Measurements from ENCODE around the gene TTLL1. TPM values are rescaled to one million over a fixed set of nuclear protein-coding genes. Genes with fewer than 3 reads are reported as not detected.
A peak's percentile ranks its signal among the peaks of the same experiment; 100 is the strongest.

Gene TTLL1
- total RNA-seq, 2 experiments from 2014 or later = 4.2 to 6.0 TPM

GRCh38 chr22:43128116-43128515 is 38.9 kb upstream of the TTLL1 start:
- peaks cover 17% of the 10 kb centered on the region for H3K4me1 Mint-ChIP-seq (ENCODE audit: low read depth)
- ChIA-PET POLR2A (no interaction called here), CTCF (no interaction called here)
- no peak overlapping the region for H3K4me3 Mint-ChIP-seq
- TF ChIP-seq CTCF (IDR thresholded peaks at IDR 0.05) = no peak
- intact Hi-C loops (cut with micrococcal nuclease) = no loop called here
- ATAC-seq = no peak
- no peak for DNase-seq
- H3K36me3 Mint-ChIP-seq (ENCODE audit: low read depth) = peaks cover 10% of the 10 kb centered on the region
- no peaks in the 10 kb centered on the region for H3K27me3 Mint-ChIP-seq
- no peak overlapping the region for H3K27ac Mint-ChIP-seq
- H3K9me3 Mint-ChIP-seq = no peaks in the 10 kb centered on the region

GRCh38 chr22:43127166-43127908 is 38.1 kb upstream of the TTLL1 start:
- H3K4me1 Mint-ChIP-seq (ENCODE audit: low read depth) = peaks cover 17% of the 10 kb centered on the region
- H3K4me3 Mint-ChIP-seq = no peak overlapping the region
- ChIA-PET POLR2A (no interaction called here), CTCF (no interaction called here)
- intact Hi-C loops (cut with micrococcal nuclease) = no loop called here
- H3K36me3 Mint-ChIP-seq (ENCODE audit: low read depth) = peaks cover 7% of the 10 kb centered on the region
- H3K27ac Mint-ChIP-seq = peak overlapping the region; percentile 11
- no peaks in the 10 kb centered on the region for H3K9me3 Mint-ChIP-seq
- no peak for TF ChIP-seq CTCF (IDR thresholded peaks at IDR 0.05)
- DNase-seq (no peak), ATAC-seq (no peak)
- H3K27me3 Mint-ChIP-seq = no peaks in the 10 kb centered on the region

DNA sequence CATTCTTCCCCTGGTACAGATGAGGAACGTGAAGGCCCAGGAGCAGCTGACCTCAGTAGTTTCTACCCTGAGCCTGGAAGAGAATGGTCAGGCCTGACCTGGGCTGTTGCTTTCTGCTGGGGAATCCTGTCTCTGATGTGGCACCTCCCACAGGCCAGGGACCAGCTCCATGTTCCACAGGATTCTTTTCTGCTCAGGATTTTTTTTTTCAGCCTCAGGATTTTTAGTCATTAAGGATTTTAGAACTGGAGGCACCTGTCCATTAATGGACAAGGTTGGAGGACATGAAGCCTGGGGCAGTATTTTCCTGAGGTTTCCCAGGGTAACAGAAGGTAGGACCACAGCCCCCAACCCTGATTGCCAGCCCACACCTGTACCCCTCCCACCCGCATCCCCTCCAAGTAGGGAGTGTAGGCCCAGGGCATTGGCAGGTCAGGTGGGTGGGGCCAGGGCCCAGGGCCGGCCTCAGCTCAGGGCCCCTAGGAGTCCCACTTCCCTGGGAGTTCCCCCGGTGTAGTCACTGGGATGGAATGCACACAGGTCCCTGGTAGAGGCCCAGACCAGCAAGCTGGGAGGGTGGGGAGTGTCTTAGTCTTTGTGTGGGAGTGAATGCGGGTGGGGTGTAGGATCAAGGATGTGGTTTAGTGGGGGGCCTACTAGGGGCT is 37.4 kb upstream of the TTLL1 start:
- Mint-ChIP-seq H3K27ac (peak overlapping the region; percentile 11), H3K36me3 (ENCODE audit: low read depth) (peaks cover under 1% of the 10 kb centered on the region), H3K4me1 (ENCODE audit: low read depth) (peaks cover 17% of the 10 kb centered on the region), H3K4me3 (no peak overlapping the region), H3K27me3 (no peaks in the 10 kb centered on the region), H3K9me3 (no peaks in the 10 kb centered on the region)
- TF ChIP-seq CTCF (IDR thresholded peaks at IDR 0.05) = no peak
- ChIA-PET CTCF (no interaction called here), POLR2A (no interaction called here)
- intact Hi-C loops (cut with micrococcal nuclease) = no loop called here
- DNase-seq (peak; percentile 14), ATAC-seq (peak; percentile 65)

DNA sequence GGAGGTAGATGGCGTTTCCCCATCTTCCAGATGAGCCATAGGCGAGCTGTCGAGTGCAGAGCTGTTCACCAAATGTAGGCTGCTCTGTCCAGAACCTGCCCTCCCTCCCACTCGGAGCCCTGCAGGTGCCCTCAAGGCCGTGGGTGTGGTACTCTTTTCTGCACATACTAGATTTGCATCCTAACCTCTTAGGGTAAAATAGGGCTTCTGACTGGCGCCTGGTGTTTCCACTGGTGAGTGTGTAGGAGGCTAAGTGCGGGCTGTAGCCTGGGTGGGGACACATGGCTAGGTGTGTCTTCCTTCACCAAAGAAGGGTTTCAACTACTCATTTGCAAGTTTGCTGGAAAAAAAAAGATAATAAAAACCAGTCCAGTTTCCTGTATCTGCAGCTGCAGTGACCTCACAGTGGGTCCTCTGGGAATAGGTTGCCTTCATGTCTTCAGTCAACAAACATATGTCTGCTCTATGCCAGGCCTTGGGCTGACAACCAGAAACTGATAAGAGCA is 29.8 kb upstream of the TTLL1 start:
- no peaks in the 10 kb centered on the region for H3K27me3 Mint-ChIP-seq
- ATAC-seq = no peak
- POLR2A ChIA-PET = no interaction called here
- no peak for TF ChIP-seq CTCF (IDR thresholded peaks at IDR 0.05)
- H3K4me1 Mint-ChIP-seq (ENCODE audit: low read depth) = peaks cover 6% of the 10 kb centered on the region
- no peak for DNase-seq
- H3K36me3 Mint-ChIP-seq (ENCODE audit: low read depth) = no peaks in the 10 kb centered on the region
- no peak overlapping the region for H3K27ac Mint-ChIP-seq
- no peak overlapping the region for H3K4me3 Mint-ChIP-seq
- intact Hi-C loops (cut with micrococcal nuclease) = no loop called here
- H3K9me3 Mint-ChIP-seq = no peaks in the 10 kb centered on the region
- CTCF ChIA-PET = no interaction called here
